HCEC 1CT (cell line): ENCODE data around the gene RAB4A.
"Not testable (repeated sequence)": the region's sequence is repeated elsewhere in the genome, so short reads cannot be mapped to it uniquely, and the experiment has no call there.

ENCODE experiments used
- DNase-seq: peaks from one replicate; pipeline ENCODE4 v3.0.0-alpha.2; 2017

RAB4A gene

DNA sequence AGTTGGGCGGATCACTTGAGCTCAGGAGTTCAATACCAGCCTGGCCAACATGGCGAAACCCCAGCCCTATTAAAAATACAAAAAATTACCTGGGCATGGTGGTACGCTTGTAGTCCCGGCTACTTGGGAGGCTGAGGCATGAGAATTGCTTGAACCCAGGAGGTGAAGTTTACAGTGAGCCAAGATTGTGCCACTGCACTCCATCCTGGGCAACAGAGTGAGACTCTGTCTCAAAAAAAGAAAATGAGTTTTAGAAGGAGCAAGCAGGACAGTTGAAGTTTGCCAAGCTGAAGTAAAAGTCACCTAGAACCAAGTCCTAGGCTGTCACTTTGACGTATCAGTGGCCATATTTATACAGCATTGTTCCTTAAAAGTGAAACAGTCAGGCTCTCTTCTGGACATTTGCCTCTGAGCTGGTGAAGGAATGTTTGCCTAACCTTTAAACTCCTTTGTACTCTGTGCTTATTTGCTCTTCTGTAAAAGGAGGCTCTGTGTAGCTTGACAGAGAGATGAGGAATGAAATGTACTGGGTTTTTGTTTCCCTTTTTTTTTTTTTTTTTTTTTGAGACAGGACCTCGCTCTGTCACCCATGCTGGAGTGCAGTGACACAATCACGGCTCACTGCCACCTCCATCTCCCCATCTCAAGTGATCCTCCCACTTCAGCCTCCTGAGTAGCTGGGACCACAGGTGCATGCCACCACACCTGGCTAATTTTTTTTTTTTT, 2.8 kb downstream of the RAB4A start:
- no peak for DNase-seq

DNA sequence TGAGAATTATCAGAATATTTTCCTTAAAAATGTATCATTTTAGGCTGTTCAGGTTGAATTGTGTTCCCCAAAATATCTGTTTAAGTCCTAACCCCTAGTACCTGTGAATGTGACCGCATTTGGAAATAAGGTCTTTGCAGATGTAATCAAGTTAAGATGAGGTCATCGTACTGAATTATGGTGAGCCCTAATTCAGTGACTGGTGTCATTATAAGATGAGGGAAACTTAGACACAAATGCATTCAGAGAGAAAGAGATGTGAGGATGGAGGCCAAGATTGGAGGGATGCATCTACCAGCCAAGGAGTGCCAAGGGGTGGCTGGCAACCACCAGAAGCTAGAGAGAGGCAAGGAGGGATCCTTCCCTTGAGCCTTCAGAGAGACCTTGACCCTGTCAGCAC, 4.1 kb downstream of the RAB4A start:
- DNase-seq = no peak

- no peak for DNase-seq
These were observed 7.3 kb downstream of the RAB4A start for GRCh38 chr1:229278120-229278741.

DNA sequence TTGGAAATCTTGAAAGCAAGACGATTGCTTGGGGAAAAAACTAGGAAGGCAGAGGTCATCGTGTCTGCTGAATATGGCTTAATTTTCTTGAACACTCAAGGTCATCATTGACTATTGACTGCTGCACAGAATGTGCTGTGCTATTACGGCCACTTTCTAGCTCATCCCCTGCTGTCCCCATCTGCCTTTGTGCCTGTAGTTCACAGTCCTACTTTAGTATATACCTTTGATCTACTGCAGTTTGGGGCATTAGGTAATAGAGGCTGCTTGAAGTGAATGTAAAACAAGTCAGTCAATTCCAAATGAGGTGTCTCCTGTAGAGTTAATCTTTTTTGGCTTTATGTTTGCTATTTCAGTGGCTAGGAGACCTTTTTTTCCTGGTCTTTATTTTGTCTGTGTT, 8.3 kb downstream of the RAB4A start:
- no peak for DNase-seq

DNA sequence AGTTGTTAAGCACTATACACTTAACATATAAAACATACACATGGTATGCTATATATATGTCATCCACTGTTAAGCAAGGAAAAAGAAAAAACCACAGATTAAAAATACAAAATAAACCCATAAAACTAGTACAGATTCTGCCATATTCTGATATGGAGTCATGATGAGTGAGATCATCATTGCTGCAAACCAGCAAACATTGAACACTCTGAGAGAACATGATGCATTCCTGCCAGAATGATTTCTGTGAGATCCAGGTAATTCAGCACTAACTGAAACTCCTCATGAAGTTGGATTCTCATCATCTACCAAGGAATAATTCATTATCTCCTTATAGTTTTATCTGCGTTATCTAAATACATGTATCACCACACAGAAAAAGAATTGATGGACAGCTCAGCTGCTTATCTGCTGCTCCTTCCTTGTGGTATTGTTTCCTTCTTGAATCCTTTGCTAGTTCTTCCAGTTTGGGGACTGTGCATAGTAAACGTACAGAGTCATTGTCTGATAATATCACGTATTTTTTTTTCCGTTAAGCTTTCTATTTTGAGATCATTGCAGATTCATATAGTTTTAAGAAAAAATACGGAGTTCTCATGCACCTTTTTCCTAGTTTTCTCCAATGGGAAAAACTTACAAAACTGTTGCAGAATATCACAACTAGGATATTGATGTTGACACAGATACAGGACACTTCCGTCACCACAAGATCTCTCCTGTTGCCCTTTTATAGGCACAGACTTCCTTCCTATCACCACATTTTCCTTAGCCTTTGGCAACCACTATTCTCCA, 9.3 kb downstream of the RAB4A start:
- no peak for DNase-seq

DNA sequence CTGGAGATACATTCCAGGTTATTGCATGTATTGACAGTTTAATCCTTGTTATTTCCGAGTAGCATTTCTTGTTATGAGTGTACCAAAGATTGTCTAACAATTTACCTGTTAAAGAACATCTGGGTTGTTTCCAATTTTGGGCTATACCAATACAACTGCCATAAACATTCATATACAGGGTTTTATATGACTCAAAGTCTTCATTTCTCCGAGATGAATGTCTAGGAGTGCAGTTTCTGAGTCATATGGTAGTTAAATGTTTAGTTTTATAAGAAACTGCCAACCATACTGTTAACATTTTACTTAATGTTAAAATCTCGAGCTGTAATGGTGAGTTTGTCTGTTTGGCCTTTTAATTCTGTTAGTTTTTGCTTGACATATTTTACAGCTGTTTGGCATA, 10.0 kb downstream of the RAB4A start:
- peak; percentile 39 for DNase-seq

- peak; percentile 29 for DNase-seq
These were observed 10.5 kb downstream of the RAB4A start for GRCh38 chr1:229281339-229281926.

- DNase-seq = no peak
These were observed 11.4 kb downstream of the RAB4A start for GRCh38 chr1:229282295-229282823.

GRCh38 chr1:229283183-229283611, 12.3 kb downstream of the RAB4A start:
- DNase-seq = no peak

DNA sequence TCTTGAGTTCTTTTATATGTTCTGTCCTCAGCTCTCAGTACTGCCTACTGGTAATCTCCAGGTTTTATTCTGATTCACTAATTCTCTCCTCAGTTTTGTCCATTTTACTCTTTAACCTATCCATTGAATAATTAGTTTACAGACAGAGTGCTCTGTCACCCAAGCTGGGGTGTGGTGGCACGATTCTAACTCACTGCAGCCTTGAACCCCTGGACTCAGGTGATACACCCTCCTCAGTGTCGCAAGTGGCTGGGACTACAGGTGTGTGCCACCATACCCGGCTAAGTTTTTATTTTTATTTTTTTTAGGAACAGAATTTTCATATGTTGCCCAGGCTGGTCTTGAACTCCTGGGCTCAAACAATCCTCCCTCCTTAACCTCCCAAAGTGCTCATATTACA, 14.0 kb downstream of the RAB4A start:
- no peak for DNase-seq

DNA sequence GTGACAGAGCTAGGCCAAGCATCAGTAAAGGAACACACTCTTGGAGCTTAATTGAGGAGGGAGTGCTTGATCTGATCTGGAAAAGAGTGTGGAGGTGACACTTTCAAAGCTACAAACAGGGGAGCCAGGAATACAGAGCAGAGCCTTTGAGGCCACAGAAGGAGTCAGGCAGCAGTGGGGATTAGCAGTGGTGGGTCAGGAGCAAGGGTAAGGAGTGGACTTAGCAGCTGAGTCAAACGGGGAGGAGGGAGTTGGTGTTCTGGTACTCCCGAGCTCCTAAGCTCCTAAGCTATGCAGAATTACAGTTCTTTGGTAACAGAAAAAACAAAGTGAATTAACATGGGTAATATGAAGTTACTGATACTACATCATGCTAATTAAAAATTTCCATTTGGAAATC, 14.5 kb downstream of the RAB4A start:
- no peak for DNase-seq

DNA sequence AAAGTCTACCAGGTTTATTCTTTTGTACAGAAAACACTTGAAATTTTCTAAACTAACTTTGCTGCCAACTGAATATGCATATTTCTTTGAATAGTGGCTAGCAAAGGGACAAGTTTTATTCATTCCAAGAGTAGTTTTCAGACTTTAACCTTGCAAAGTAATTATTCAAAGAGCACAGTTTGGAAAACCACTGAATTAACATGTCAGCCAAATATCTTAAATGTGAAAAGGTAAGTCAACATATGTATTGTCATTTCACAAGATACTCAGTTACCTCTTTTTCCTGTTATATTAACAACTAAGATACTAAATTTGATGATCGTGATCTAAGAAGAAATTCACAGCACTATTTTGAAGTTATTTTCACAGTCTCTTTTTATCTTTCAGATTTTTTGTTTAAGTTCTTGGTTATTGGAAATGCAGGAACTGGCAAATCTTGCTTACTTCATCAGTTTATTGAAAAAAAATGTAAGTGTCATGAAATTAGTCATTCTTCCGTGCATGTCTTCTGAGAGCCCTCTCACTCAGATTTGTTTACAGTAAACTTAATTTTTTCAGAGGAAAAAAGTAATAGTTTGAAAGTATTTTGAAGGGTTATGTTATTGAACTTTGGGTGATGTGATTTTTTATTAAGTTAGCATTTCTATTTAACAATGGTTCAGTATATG, 15.3 kb downstream of the RAB4A start:
- peak; percentile 32 for DNase-seq

- DNase-seq = no peak
These were observed 16.4 kb downstream of the RAB4A start for GRCh38 chr1:229287267-229287666.

DNA sequence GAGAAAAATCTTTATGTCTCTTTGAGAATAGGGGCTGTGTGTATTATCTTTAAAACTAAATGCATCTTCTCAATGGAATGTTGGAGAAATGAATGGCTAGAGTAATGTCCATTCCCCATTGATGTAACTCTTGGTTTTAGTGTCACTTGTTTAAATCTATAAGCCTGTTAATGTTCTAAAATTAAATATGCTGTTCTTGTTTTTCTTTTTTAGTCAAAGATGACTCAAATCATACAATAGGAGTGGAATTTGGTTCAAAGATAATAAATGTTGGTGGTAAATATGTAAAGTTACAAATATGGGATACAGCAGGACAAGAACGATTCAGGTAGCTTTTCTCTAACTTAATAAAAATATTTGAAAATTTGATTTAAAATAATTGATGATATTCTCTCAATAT, 17.6 kb downstream of the RAB4A start:
- DNase-seq = no peak

- not testable (repeated sequence) for DNase-seq
These were observed 20.8 kb downstream of the RAB4A start for GRCh38 chr1:229291686-229292085.

GRCh38 chr1:229293528-229294204, 22.8 kb downstream of the RAB4A start:
- DNase-seq = no peak

DNA sequence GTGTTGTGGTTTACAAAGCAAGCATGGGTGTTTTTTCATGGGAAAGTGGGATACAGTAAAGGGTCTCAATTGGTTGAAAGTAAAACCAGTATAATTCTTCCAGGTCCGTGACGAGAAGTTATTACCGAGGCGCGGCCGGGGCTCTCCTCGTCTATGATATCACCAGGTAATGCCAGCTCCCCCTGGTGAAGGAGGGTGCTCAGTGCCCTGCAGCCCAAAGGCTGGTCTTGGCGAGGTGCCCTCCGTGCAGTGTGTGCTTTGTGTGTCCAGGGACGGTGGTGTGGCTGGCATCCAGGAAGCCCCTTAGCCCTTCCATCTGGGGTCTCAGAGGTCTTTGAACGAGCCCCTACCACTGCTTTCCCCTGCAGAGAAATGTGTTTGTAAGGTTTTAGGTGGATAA, 24.8 kb downstream of the RAB4A start:
- DNase-seq = no peak

- DNase-seq = peak; percentile 67
These were observed 25.6 kb downstream of the RAB4A start for GRCh38 chr1:229296541-229296941.

GRCh38 chr1:229297746-229298145, 26.8 kb downstream of the RAB4A start:
- DNase-seq = no peak

GRCh38 chr1:229298420-229298819, 27.5 kb downstream of the RAB4A start:
- DNase-seq = no peak

DNA sequence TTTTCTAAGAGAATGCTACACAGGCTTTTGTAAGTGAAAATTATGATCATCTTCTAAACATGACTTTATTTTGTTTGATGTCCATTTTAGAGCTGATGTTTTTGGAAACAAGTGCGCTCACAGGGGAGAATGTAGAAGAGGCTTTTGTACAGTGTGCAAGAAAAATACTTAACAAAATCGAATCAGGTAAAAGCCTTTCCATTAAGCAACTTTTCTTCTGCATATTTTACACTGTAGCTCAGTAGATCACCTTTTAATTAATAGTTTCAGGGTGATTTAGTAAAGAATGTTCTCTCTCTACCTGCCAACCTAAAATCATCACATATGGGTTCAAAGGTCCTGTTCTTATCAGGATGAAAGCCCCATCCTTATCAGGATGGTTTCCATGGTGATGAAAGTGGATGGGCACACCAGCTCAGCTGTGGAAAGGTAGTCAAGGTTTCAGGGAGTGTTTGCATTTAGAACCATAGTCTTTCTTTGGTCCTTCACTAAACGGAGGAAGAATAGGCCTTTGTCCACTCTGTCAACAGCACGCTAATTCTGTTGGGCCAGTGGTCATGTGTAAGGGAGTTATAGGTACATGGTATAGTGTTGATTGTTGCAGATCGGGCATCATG, 28.1 kb downstream of the RAB4A start:
- no peak for DNase-seq
